HUES6 (cell line): ENCODE measurements around the gene CNTNAP3B.
"Not testable (repeated sequence)": the region's sequence is repeated elsewhere in the genome, so short reads cannot be mapped to it uniquely, and the experiment has no call there.

ENCODE experiments used
- H3K27ac ChIP-seq: 2 replicates; pipeline ENCODE4 v1.7.0; 2013; ENCODE audit warnings: low read depth, mild to moderate bottlenecking, low read length, inconsistent platforms
- H3K27me3 ChIP-seq: 2 replicates; pipeline ENCODE4 v1.6.1; 2013; ENCODE audit warnings: low read length; ENCODE audit not compliant: control insufficient read depth, insufficient read depth
- H3K36me3 ChIP-seq: 2 replicates; pipeline ENCODE4 v1.6.1; 2013; ENCODE audit warnings: low read length; ENCODE audit not compliant: control insufficient read depth, insufficient read depth
- H3K4me1 ChIP-seq: 2 replicates; pipeline ENCODE4 v1.6.1; 2013; ENCODE audit warnings: low read length; ENCODE audit not compliant: control insufficient read depth, insufficient read depth
- H3K4me3 ChIP-seq: 2 replicates; pipeline ENCODE4 v1.5.1; 2013; ENCODE audit warnings: low read depth, low read length
- H3K9ac ChIP-seq: one replicate; pipeline ENCODE4 v1.6.1; 2013; ENCODE audit warnings: mild to moderate bottlenecking, low read length
- H3K9me3 ChIP-seq: 2 replicates; pipeline ENCODE4 v1.6.1; 2013; ENCODE audit warnings: low read depth, low read length; ENCODE audit not compliant: control insufficient read depth, insufficient read depth

The CNTNAP3B gene

GRCh38 chr9:41953007-41953406 lies 176.2 kb downstream of the CNTNAP3B start:
- H3K27ac ChIP-seq, H3K27me3 ChIP-seq, H3K4me1 ChIP-seq, H3K9me3 ChIP-seq, H3K36me3 ChIP-seq, H3K4me3 ChIP-seq, H3K9ac ChIP-seq: not testable (repeated sequence)

- not testable (repeated sequence) for H3K9ac ChIP-seq
Measured at GRCh38 chr9:41941738-41942137, 187.5 kb downstream of the CNTNAP3B start.

GRCh38 chr9:41938143-41938542 lies 191.1 kb downstream of the CNTNAP3B start:
- not testable (repeated sequence) for H3K36me3 ChIP-seq, H3K27ac ChIP-seq, H3K4me3 ChIP-seq, H3K9me3 ChIP-seq, H3K4me1 ChIP-seq, H3K9ac ChIP-seq, H3K27me3 ChIP-seq

More at GRCh38 chr9:41941738-41942137, 187.5 kb downstream of the CNTNAP3B start:
- H3K4me1 ChIP-seq, H3K27ac ChIP-seq, H3K4me3 ChIP-seq, H3K27me3 ChIP-seq, H3K9me3 ChIP-seq, H3K36me3 ChIP-seq: not testable (repeated sequence)

- not testable (repeated sequence) for H3K36me3 ChIP-seq, H3K9ac ChIP-seq, H3K4me1 ChIP-seq, H3K4me3 ChIP-seq, H3K27ac ChIP-seq, H3K9me3 ChIP-seq, H3K27me3 ChIP-seq
Measured at GRCh38 chr9:41935727-41936126, 193.5 kb downstream of the CNTNAP3B start.

- H3K9me3 ChIP-seq, H3K27ac ChIP-seq, H3K36me3 ChIP-seq, H3K4me3 ChIP-seq, H3K27me3 ChIP-seq, H3K9ac ChIP-seq, H3K4me1 ChIP-seq: not testable (repeated sequence)
Measured at GRCh38 chr9:41929172-41929571, 200.1 kb downstream of the CNTNAP3B start.

DNA sequence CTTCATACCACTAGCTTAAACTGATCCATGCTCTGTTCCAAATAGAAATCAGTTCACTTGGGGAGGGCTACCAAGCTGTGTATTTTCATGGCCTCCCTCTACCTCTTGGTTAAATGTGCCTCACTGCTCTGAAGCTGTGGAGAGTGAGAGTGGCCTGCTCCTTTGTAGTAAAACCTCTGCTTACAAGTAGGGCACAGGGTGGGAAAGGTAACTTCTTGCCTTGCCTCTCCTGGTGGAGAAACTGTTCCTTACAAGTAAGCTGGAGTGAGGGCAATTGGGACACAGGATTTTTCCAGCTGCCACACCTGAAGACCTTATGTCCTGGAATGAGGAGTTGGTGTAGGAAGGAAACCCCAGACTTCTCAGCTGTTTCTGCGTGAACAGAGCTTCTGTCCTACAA lies 211.9 kb downstream of the CNTNAP3B start:
- H3K9ac ChIP-seq, H3K27me3 ChIP-seq, H3K27ac ChIP-seq: not testable (repeated sequence)

DNA sequence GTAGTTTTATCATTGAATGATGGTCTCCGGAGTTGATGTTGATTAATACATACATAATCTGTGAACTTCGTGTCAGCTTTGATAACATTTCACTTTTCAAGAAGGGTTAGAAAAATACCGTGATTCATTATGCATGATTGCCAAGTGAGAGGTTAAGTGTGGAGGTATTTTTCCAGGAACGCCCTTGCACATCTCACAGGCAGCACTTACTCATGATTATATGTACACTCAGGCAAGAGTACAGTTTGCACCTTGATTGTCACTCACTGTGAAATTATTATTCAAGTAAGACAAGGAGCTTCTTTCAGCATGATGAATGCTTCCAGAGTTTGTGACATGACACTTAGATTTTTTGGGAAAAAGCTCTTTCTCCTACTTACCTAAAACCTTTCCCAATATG lies 223.7 kb downstream of the CNTNAP3B start:
- not testable (repeated sequence) for H3K9ac ChIP-seq, H3K4me3 ChIP-seq, H3K36me3 ChIP-seq, H3K27me3 ChIP-seq, H3K9me3 ChIP-seq, H3K27ac ChIP-seq, H3K4me1 ChIP-seq

More for the DNA sequence above, 211.9 kb downstream of the CNTNAP3B start:
- H3K4me1 ChIP-seq, H3K36me3 ChIP-seq, H3K9me3 ChIP-seq, H3K4me3 ChIP-seq: not testable (repeated sequence)

- H3K9ac ChIP-seq, H3K36me3 ChIP-seq, H3K9me3 ChIP-seq, H3K27ac ChIP-seq, H3K4me1 ChIP-seq, H3K27me3 ChIP-seq, H3K4me3 ChIP-seq: not testable (repeated sequence)
Measured at GRCh38 chr9:41902762-41903161, 226.5 kb downstream of the CNTNAP3B start.

- not testable (repeated sequence) for H3K27ac ChIP-seq, H3K4me1 ChIP-seq, H3K4me3 ChIP-seq, H3K9ac ChIP-seq, H3K27me3 ChIP-seq, H3K36me3 ChIP-seq, H3K9me3 ChIP-seq
Measured at GRCh38 chr9:41898720-41899343, 230.4 kb downstream of the CNTNAP3B start.

DNA sequence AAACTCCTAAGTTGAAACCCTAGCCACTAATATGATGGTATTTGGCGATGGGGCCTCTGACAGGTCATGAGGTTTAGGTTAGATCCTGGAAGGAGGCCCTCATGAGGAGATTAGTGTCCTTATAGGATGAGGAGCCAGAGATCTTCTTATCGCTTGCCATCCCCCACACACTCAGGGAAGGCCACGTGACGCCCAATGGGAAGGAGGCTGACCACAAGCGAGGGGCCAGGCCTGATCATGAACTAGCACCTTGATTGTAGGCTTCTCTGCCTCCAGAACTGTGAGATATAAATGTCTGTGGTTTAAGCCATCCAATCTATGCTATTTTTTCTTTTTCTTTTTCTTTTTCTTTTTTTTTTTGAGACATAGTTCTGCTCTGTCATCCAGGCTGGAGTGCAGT lies 254.7 kb downstream of the CNTNAP3B start:
- H3K4me3 ChIP-seq, H3K9ac ChIP-seq, H3K27ac ChIP-seq, H3K36me3 ChIP-seq, H3K9me3 ChIP-seq, H3K27me3 ChIP-seq, H3K4me1 ChIP-seq: not testable (repeated sequence)

DNA sequence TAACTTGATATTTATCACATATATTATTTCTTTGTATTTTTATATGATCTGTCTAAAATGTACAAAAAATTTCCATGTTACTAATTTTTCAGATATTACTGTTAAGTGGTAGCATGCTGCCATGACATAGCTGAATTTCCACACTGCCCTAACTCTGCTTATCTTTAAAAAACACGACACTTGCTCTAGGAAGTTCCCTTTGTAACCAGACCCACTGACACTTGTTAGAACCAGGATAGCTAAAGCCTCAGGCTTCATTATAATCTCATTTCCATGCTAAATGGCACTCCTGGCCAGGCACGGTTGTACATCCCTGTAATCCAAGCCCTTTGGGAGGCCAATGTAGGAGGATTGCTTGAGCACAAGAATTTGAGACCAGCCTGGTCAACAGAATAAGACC lies 273.8 kb downstream of the CNTNAP3B start:
- not testable (repeated sequence) for H3K27me3 ChIP-seq, H3K9ac ChIP-seq, H3K27ac ChIP-seq, H3K36me3 ChIP-seq, H3K4me3 ChIP-seq, H3K4me1 ChIP-seq, H3K9me3 ChIP-seq
